ENCODE measurements around the gene CDK4. TPM values are rescaled to one million over a fixed set of nuclear protein-coding genes. Genes with fewer than 3 reads are reported as not detected.

The CDK4 gene
- total and polyA plus RNA-seq, 2 of the 13 experiments (the other 11 are each of a cell fraction or from before 2014, with no cell fraction given), result 191 to 209 TPM

- in situ Hi-C loops (cut with HindIII; ENCODE audit: extremely low pct_ligation_motif_present, low pct_unique_long_range_greater_than_20kb), result no loop called here
- no peak for DNase-seq (ENCODE audit: low spot score)
- BruUV-seq (replicated peaks), result no TSS peak
- no peaks in the 10 kb centered on the region for H3K36me3 ChIP-seq (replicated peaks in 1 of 2; ENCODE audit: control insufficient read depth in 1 of 2, insufficient read depth in 2 of 2, low read length in 2 of 2)
- CTCF ChIA-PET (ENCODE audit: low intra/inter-chr PET ratio, low total read pairs), result no interaction called here
- no peak overlapping the region for H3K9ac ChIP-seq (ENCODE audit: insufficient read depth, low read depth, low read length)
- no peaks in the 10 kb centered on the region for H3K9me3 ChIP-seq (ENCODE audit: low read length)
- peaks cover 24% of the 10 kb centered on the region for H3K4me1 ChIP-seq (ENCODE audit: insufficient read depth, low read length)
- H2AFZ ChIP-seq (ENCODE audit: low read length), result no peak overlapping the region
- peaks cover 6 to 43% of the 10 kb centered on the region in 2 experiments for H3K27me3 ChIP-seq (ENCODE audit: control insufficient read depth in 1 of 2, insufficient read depth in 2 of 2, low read length in 2 of 2)
- WGBS (ENCODE audit: low lambda C conversion rate), result 18% methylated on average over 18 of the region's 19 CpGs
- ATAC-seq, result no peak
- no peak for FAIRE-seq
- no peak overlapping the region for H3K4me2 ChIP-seq (ENCODE audit: low read depth, low read length)
- H3K79me2 ChIP-seq (ENCODE audit: insufficient read depth, low read length), result no peaks in the 10 kb centered on the region
- H4K20me1 ChIP-seq (ENCODE audit: insufficient read depth, low read length), result no peaks in the 10 kb centered on the region
- intact Hi-C loops (cut with micrococcal nuclease; ENCODE audit: unreplicated experiment), result no loop called here
- no peak overlapping the region for H3K4me3 ChIP-seq (replicated peaks in 1 of 3; ENCODE audit: insufficient read depth in 1 of 3, low read depth in 2 of 3, low read length in 3 of 3)
- H3K27ac ChIP-seq (ENCODE audit: extremely low read length, insufficient read depth, low read length), result no peak overlapping the region
- POLR2A ChIA-PET, result no interaction called here
- TF ChIP-seq ZNF615 (CRISPR knock-in tag; IDR thresholded peaks at IDR 0.05; ENCODE audit: borderline replicate concordance) (no peak), ZNF850 (CRISPR knock-in tag; conservative IDR thresholded peaks at IDR 0.05) (no peak), HNF1B (CRISPR knock-in tag; IDR thresholded peaks at IDR 0.05) (no peak), PBX3 (CRISPR knock-in tag; IDR thresholded peaks at IDR 0.05; ENCODE audit: borderline replicate concordance) (no peak), HMG20A (CRISPR knock-in tag; IDR thresholded peaks at IDR 0.05; ENCODE audit: borderline replicate concordance) (no peak), ZMYM3 (CRISPR knock-in tag; IDR thresholded peaks at IDR 0.05) (no peak), ZFP62 (CRISPR knock-in tag; IDR thresholded peaks at IDR 0.05) (no peak), FOXK1 (CRISPR knock-in tag; IDR thresholded peaks at IDR 0.05; ENCODE audit: borderline replicate concordance, low read depth) (no peak), ZNF773 (CRISPR knock-in tag; IDR thresholded peaks at IDR 0.05; ENCODE audit: borderline replicate concordance) (no peak), TCF12 (IDR thresholded peaks at IDR 0.05) (no peak), TCF12 (CRISPR knock-in tag; IDR thresholded peaks at IDR 0.05) (no peak), ATF5 (CRISPR knock-in tag; IDR thresholded peaks at IDR 0.05; ENCODE audit: low read depth) (no peak), STAT6 (CRISPR knock-in tag; IDR thresholded peaks at IDR 0.05; ENCODE audit: borderline replicate concordance) (no peak)
Measured at GRCh38 chr12:57731411-57732080, 20.6 kb downstream of the CDK4 start.
